Neutrophil (primary cell): Measurements from ENCODE around the gene FRRS1L.

Source experiments
- H3K27ac ChIP-seq: fragments of 200-600 bp; sonication (generic); 2 replicates; pipeline ENCODE4 v1.5.1; 2016; ENCODE audit warnings: mild to moderate bottlenecking, moderate library complexity
- H3K27me3 ChIP-seq: fragments of 200-600 bp; sonication (generic); 2 replicates; pipeline ENCODE4 v1.6.0; 2016; ENCODE audit warnings: mild to moderate bottlenecking
- H3K36me3 ChIP-seq: fragments of 200-600 bp; sonication (generic); 2 replicates; pipeline ENCODE4 v1.5.1; 2017
- H3K4me1 ChIP-seq, 2 experiments: fragments of 200-600 bp in 1 of 2; sonication (generic) in 1 of 2; 1 replicate in 1 of 2; 2 replicates in 1 of 2; pipeline versions ENCODE4 v1.5.1 to v1.6.1; 2013 to 2016; ENCODE audit warnings: low read depth in 1 of 2, low read length in 1 of 2, mild to moderate bottlenecking in 1 of 2, moderate library complexity in 1 of 2; ENCODE audit not compliant: control insufficient read depth in 1 of 2, insufficient read depth in 1 of 2
- H3K4me3 ChIP-seq, 2 experiments: fragments of 200-600 bp in 1 of 2; sonication (generic) in 1 of 2; 1 replicate in 1 of 2; 2 replicates in 1 of 2; pipeline ENCODE4 v1.5.1; 2013 to 2016; ENCODE audit warnings: low read depth in 1 of 2, low read length in 1 of 2, mild to moderate bottlenecking in 1 of 2, moderate library complexity in 1 of 2
- H3K9me3 ChIP-seq: fragments of 200-600 bp; sonication (generic); 2 replicates; pipeline ENCODE4 v1.5.1; 2016
- TF ChIP-seq, protein P1 (sequence below): fragments of 200-600 bp; sonication (generic); IDR thresholded peaks from 2 replicates; pipeline ENCODE4 v1.5.1; 2016; ENCODE audit warnings: antibody characterized with exemption

FRRS1L gene

DNA sequence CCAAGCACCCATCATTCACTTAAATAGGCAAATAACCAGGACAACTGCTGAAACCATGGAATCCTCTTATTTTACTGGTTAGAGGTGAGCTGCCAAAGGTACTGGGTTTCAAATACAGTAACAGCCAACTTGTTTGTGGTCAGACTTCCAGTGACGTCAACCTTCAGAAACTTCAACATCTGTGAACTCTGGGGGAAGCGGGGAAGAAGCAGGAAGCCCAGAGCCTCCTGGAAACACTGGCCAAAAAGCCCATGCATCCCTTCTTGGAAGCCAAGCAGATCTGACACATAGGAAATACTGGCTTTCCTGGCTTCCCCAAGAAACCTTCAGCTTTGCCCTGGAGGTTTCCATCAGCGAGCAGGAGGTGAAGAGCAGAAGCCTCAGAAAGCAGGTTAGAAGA lies 4.9 kb upstream of the FRRS1L start:
- H3K27me3 ChIP-seq: peaks cover 66% of the 10 kb centered on the region
- no peaks in the 10 kb centered on the region for H3K36me3 ChIP-seq
- no peaks in the 10 kb centered on the region for H3K9me3 ChIP-seq
- no peak overlapping the region for H3K4me3 ChIP-seq
- no peak overlapping the region for H3K27ac ChIP-seq
- TF ChIP-seq, protein P1, sequence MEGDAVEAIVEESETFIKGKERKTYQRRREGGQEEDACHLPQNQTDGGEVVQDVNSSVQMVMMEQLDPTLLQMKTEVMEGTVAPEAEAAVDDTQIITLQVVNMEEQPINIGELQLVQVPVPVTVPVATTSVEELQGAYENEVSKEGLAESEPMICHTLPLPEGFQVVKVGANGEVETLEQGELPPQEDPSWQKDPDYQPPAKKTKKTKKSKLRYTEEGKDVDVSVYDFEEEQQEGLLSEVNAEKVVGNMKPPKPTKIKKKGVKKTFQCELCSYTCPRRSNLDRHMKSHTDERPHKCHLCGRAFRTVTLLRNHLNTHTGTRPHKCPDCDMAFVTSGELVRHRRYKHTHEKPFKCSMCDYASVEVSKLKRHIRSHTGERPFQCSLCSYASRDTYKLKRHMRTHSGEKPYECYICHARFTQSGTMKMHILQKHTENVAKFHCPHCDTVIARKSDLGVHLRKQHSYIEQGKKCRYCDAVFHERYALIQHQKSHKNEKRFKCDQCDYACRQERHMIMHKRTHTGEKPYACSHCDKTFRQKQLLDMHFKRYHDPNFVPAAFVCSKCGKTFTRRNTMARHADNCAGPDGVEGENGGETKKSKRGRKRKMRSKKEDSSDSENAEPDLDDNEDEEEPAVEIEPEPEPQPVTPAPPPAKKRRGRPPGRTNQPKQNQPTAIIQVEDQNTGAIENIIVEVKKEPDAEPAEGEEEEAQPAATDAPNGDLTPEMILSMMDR: no peak
- H3K4me1 ChIP-seq: no peaks in the 10 kb centered on the region

GRCh38 chr9:109168170-109168569 lies 1.1 kb upstream of the FRRS1L start:
- Histone ChIP-seq H3K27me3 (peaks cover 89% of the 10 kb centered on the region), H3K9me3 (no peaks in the 10 kb centered on the region), H3K27ac (no peak overlapping the region), H3K4me3 (no peak overlapping the region), H3K36me3 (no peaks in the 10 kb centered on the region), H3K4me1 (no peaks in the 10 kb centered on the region)
- TF ChIP-seq, protein P1: no peak

- no peak overlapping the region for H3K27ac ChIP-seq
- H3K9me3 ChIP-seq: no peaks in the 10 kb centered on the region
- peaks cover 90% of the 10 kb centered on the region for H3K27me3 ChIP-seq
- H3K4me1 ChIP-seq: no peaks in the 10 kb centered on the region
- no peaks in the 10 kb centered on the region for H3K36me3 ChIP-seq
- no peak overlapping the region for H3K4me3 ChIP-seq
- TF ChIP-seq, protein P1: no peak
Measured at GRCh38 chr9:109167716-109168115, 667 bp upstream of the FRRS1L start.

GRCh38 chr9:109166171-109166770 lies 778 bp downstream of the FRRS1L start:
- no peaks in the 10 kb centered on the region for H3K9me3 ChIP-seq
- H3K27ac ChIP-seq: no peak overlapping the region
- H3K27me3 ChIP-seq: peaks cover 89% of the 10 kb centered on the region
- H3K4me3 ChIP-seq: no peak overlapping the region
- no peaks in the 10 kb centered on the region for H3K36me3 ChIP-seq
- no peaks in the 10 kb centered on the region for H3K4me1 ChIP-seq
- TF ChIP-seq, protein P1: no peak

DNA sequence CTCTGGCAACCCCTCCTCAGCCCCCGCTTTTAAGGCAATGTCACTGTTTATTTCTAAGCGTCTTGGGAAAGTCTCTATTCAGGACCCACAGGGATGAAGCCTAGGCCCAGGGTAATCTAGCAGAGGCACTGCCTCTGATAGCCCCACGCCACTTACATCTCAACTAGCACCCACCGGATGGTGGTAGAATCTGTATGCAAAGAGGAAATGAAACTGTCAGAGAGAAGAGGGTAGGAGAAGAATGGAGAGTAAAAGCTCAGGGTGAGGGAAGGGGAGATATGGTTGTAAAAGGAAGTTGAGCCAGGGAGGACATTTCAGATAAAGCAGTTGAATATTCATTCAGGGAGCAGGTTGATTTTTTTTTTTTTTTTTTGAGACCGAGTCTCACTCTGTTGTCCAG lies 3.0 kb downstream of the FRRS1L start:
- Histone ChIP-seq H3K4me3 (no peak overlapping the region), H3K27ac (no peak overlapping the region), H3K36me3 (no peaks in the 10 kb centered on the region), H3K4me1 (no peaks in the 10 kb centered on the region), H3K9me3 (no peaks in the 10 kb centered on the region), H3K27me3 (peaks cover 81% of the 10 kb centered on the region)
- TF ChIP-seq, protein P1: no peak
